C4-2B (cell line): Measurements from ENCODE around the gene KIAA0825.

ENCODE experiments used
- H3K27ac ChIP-seq: fragments of 450-650 bp; 2 replicates; pipeline ENCODE4 v1.5.1; 2017
- ZFX ChIP-seq: fragments of 450-650 bp; IDR thresholded peaks from 2 replicates; pipeline ENCODE4 v1.6.1; 2017
- TF ChIP-seq, protein P1 (sequence below): fragments of 450-650 bp; conservative IDR thresholded peaks from 2 replicates; pipeline ENCODE4 v1.5.1; 2017; ENCODE audit warnings: mild to moderate bottlenecking

Gene KIAA0825

DNA sequence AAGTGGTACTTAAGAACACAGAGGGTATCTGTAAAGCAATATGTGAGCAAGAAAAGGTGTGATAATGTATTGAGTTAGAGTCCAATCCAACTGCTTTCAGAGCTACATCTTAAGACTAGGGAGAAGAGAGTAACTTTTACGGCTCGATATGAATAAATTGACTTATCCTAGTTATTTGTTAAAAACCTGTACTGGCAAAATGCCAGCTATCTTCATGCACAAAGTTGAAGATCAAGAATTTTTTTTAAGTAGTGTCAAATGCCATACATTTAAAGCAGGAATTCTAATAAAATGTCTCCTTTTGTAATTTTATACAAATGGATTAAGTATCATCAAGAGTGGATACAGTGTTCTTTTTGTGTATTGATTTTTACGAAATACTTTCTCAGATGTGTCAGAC, 305.2 kb downstream of the KIAA0825 start:
- no peak for TF ChIP-seq ZFX
- TF ChIP-seq, protein P1, sequence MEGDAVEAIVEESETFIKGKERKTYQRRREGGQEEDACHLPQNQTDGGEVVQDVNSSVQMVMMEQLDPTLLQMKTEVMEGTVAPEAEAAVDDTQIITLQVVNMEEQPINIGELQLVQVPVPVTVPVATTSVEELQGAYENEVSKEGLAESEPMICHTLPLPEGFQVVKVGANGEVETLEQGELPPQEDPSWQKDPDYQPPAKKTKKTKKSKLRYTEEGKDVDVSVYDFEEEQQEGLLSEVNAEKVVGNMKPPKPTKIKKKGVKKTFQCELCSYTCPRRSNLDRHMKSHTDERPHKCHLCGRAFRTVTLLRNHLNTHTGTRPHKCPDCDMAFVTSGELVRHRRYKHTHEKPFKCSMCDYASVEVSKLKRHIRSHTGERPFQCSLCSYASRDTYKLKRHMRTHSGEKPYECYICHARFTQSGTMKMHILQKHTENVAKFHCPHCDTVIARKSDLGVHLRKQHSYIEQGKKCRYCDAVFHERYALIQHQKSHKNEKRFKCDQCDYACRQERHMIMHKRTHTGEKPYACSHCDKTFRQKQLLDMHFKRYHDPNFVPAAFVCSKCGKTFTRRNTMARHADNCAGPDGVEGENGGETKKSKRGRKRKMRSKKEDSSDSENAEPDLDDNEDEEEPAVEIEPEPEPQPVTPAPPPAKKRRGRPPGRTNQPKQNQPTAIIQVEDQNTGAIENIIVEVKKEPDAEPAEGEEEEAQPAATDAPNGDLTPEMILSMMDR, result no peak
- H3K27ac ChIP-seq, result no peak overlapping the region

DNA sequence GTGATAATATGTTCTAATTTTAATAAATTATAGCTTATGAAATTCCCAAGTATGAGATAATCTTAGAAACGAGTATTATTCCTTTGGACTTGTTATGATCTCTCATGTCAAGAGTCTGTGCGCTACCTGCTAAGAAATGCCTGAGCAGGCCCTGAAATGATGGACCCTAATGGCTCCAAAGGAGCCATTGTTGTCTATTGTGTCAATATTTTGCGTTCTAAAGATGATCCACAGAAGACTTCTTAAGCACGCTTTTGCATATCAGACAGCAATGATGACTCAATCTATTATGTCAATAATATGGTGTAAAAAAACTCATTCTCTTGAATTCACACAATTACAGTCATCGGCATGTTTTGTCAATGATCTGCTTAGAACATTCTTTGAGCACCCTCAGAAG, 306.1 kb downstream of the KIAA0825 start:
- TF ChIP-seq, protein P1, result no peak
- TF ChIP-seq ZFX, result no peak
- H3K27ac ChIP-seq, result no peak overlapping the region

DNA sequence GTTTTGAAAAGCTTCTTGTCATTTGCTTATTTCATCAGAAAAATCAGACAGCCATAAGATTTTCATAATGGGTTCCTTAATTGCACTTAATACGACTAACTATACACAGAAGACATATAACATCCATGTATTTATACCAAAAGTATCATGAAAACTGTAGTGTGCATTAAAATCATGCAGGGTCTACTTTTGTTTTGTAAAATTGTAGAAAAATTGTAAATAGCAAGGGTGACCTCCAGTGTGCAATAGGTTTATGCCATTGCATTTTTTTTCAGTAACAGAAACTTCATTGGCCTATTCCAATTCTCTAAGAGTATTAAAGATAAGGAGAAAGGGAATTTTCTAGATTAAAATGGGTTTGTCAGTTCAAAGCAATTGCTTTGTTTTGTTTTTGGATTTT, 307.6 kb downstream of the KIAA0825 start:
- TF ChIP-seq, protein P1, result no peak
- TF ChIP-seq ZFX, result no peak

DNA sequence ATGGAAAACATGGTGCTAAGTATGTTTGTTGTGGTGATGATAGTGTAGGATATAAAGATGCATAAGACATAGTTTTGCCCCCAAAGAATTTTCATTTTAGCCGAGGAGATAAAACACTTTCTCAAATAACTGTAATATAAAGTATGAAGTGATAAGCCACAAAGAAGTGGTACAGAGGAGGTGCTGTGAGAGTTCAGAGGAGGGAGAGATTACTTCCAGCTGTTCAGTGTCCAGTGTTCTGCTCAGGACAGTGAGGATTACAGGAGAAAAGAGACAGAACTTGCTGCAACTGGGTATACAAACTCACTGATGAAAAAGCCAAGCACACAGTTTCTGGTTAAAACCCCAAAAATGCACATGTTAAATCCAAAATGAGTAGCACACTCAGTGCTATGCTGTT, 309.3 kb downstream of the KIAA0825 start:
- H3K27ac ChIP-seq, result no peak overlapping the region
- TF ChIP-seq, protein P1, result no peak
- TF ChIP-seq ZFX, result no peak

More for the DNA sequence above, 307.6 kb downstream of the KIAA0825 start:
- H3K27ac ChIP-seq, result no peak overlapping the region

DNA sequence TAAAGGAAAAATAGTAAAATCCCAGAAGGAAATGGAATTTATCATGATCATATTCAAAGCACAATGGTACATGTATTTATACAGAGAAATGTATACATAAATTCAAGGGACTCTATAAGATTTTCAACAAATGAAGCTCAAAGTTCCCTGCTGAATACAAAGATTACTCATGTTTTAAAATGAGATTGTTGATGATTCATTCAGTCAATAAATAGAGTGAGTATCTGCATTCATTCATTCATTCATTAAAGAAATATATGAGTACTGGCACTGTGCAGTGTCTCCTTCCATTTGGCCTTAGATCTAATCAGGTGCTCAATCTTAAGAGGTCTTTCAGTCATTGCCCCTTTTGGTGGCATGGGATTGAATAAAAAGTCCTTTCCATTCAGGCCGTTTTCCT, 310.0 kb downstream of the KIAA0825 start:
- TF ChIP-seq ZFX, result no peak
- TF ChIP-seq, protein P1, result no peak

DNA sequence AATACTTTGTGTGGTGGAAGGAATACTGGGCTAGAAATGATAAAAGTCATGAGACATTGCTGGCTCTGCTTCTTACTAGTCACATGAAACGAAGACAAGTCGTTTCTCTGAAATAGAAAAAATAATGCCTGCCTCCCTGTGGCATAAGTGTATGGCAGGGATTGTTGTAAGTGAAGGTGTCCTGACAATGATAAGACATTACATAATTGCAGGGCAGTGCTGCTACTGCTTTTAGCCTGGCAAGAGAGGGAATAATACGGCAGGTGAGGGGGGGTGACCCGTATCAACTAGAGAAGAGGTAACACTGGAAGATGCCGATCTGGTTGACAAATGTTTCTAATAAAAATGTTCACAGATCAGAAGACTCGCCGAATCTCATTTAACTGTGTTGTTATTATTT, 314.3 kb downstream of the KIAA0825 start:
- TF ChIP-seq, protein P1, result no peak
- no peak for TF ChIP-seq ZFX
- H3K27ac ChIP-seq, result no peak overlapping the region

More for the DNA sequence above, 310.0 kb downstream of the KIAA0825 start:
- no peak overlapping the region for H3K27ac ChIP-seq

DNA sequence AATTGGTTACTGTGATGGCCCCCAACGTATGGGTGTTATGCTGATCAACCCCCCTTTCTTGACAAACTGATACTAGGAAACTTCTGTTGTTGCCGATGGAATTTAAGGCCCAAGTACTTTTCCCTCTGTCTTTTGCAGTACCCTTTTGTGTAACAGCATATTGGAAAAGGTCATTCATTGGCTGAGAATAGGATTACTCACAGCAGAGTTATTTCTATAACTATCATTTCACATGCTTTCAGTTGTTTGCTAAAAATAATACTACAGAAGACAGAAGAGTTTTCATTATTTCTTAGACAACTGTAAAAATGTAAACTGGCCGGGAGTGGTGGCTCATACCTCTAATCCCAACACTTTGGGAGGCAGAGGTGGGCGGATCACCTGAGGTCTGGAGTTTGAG, 329.5 kb downstream of the KIAA0825 start:
- TF ChIP-seq, protein P1, result no peak
- no peak for TF ChIP-seq ZFX

More for the DNA sequence above, 329.5 kb downstream of the KIAA0825 start:
- no peak overlapping the region for H3K27ac ChIP-seq
